ENCODE results near the gene SOS1.
A peak's percentile ranks its signal among the peaks of the same experiment; 100 is the strongest.
"Not testable (repeated sequence)": the region's sequence is repeated elsewhere in the genome, so short reads cannot be mapped to it uniquely, and the experiment has no call there.

Gene SOS1

DNA sequence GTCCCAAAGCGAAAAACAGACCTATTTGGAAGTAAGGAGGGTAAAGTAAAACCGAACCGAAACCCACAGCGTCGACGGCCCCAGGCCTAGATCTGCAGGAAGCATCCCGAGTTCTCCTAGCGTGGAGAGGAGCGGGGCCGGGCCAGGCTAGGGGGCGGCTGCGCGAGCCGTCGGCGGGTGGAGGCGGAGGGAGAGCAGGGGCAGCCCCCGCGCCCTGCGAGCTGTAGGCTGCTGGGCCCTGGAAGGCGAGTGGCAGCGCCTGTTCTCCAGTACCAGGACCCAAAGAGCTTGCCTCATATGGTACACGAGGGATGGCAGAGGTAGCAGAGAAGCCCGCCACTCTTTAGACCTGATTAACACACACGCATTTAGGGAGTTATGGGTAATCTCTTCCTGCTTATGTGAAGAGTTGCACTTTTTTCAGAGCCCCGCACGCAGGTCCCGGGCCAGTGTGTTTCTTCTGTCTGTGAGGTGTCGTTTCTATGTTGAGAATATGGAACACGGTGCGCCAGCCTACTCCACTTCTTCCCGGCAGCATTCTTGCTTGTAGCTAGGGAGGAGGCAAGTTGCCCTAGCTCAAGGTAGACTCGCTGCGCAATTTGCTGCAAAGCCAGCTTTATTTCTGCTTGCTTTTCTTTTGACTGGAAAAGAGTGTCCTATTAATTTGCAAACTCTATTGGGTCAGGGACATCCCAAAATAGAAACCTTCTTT, 160.1 kb downstream of the SOS1 start:
- DNase-seq, result no peak

DNA sequence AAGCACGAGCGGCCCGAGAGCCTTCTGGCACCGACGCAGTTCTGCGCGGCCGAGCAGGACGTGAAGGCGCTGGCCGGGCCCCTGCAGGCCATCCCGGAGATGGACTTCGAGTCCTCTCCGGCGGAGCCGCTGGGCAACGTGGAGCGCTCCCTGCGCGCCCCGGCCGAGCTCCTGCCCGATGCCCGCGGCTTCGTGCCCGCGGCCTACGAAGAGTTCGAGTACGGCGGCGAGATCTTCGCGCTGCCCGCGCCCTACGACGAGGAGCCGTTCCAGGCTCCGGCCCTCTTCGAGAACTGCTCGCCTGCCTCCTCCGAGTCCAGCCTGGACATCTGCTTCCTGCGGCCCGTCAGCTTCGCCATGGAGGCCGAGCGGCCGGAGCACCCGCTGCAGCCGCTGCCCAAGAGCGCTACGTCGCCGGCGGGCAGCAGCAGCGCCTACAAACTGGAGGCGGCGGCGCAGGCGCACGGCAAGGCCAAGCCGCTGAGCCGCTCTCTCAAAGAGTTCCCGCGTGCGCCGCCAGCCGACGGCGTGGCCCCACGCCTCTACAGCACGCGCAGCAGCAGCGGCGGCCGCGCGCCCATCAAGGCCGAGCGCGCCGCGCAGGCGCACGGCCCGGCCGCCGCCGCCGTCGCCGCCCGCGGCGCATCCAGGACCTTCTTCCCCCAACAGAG, 160.8 kb downstream of the SOS1 start:
- DNase-seq, result no peak

DNA sequence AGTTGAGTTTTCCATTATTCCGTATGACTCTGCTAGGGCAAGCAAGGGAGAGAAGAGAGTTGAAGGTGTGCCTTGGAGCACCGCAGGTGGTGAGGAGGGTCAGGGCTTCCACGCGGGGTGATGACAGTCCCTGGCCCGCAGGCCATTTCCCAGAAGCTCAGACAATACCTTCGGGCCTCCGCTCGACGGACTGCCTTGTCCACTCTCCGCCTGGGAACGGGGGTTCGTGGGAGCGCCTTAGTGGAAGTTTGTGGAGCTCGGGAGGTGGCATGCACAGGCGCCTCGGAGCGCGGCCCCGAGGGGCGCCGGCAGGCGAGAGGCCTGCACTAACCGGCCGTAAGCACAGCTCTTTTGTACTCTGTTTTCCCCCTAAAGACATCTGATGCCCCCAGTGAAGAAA, 161.4 kb downstream of the SOS1 start:
- no peak for DNase-seq

DNA sequence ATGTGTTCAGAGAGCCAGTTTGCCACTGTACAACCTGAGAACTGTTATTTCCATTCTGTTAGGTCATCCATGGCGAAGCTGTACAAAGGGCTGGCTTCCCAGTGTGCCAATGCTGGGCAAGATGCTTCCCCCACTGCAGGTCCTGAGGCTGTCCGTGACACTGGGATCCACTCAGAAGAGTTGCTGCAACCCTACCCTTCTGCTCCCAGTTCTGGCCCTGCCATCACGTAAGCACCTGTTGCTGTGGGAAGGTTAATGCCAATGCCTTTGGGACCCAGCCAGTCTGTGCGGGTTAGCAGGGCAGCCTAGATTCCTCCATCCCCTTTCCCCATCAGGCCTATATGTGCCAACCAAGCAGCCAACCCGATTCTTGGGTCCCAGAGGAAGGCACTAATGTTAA, 162.9 kb downstream of the SOS1 start:
- DNase-seq, result no peak

DNA sequence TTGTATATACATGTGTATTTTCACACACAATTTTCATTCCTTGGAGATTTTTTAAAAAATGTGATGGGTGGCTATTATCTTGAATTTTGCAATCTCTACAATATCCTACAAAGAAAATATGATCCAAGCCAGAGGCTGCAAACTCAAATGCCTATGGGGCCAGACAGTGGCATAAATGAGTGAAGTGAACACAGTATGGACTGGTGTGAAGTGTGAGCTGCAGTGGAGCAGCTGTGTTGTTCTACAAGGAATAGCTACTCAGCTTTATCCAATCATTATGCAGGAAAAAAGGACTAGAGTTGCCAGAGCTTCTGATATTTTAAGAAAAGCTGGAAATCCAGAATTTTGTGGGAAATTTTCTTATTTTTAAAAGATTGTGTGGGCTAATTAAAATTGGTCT, 169.1 kb downstream of the SOS1 start:
- DNase-seq, result no peak

DNA sequence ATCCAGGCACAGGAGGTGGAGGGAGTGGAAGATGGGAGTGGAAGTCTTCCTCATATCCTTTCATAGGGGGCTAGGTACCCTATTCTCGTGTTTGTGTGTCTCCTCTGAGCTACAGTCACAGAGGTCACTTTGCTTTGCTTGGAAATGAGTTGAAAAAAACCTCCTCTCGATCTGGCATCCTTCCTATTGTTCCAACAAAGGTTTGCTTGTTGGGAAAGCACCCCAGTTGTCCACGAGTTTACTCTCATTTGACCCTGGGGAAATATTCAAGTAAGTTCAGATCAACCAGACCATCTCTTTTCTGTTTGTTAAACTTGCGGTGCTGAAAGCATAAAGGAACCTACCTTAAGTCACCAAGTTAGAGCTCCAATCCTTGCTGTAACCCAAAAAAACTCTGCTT, 171.9 kb downstream of the SOS1 start:
- DNase-seq, result no peak

DNA sequence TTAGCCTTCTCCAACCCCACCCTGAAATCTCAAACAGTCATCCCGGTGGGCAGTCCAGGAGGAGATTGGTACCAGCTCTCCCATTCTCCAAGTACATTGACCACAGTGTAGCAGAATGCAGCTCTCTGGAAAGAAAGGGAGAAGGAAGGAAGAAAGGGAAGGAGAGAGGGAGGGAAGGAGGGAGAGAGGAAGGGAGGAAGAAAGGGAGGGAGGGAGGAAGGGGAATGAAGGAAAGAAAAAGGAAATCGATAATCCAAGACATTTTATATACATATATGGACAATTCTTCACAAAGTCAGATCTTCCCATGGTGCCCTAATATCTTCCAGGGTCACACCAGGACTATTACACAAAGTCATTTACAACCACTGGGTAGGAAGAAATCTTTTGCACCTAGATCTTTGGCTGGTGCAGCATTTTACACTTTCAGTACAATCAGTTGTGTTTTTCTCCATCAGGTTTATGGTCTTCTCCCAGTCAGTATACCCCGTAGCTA, 172.4 kb downstream of the SOS1 start:
- DNase-seq, result no peak

DNA sequence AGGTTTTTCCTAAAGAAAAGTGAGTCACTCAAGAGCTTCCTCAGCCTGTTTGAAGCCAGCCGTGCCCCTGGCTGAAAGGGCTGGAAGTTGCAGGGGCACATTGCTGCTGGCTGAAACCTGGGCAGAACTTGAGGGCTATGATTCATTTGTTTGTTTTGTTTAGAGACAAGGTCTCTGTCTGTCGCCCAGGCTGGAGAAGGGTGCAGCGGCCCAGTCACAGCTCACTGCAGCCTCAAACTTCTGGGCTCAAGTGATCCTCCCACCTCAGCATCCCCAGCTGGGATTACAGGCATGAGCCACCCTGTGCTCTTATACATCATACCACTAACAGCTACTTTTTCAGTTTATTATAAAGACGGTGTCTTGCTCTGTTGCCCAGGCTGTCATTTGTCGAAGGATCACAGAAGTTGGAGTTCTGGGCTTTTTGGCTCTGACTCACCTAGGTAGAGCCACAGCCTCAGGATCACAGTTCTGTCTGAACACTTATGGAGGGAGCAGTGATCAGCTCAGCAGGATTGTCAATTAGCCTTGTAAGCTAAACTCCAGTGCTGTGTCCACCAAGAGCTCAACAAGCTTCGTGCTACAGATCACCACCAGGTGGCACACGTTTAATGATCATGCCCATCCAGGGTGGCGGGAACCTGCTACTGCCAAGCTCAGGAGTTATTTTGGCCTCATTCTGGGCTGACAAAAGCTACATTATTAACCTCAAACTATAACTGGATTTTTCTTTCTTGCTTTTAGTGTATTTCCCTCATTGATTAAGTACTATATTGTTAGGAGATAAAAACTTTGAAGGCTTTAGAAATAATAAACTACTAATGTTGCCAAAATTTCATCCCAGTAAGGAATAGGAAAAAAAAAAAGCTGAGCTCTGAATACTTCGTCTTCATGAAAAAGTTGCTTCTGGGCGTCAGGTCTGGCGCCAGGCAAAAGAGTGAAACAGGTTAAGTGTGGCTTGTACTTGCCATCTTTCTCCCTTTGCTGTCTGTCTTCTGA, 173.3 kb downstream of the SOS1 start:
- peak in 1 of 2 experiments; percentile 8 for DNase-seq

DNA sequence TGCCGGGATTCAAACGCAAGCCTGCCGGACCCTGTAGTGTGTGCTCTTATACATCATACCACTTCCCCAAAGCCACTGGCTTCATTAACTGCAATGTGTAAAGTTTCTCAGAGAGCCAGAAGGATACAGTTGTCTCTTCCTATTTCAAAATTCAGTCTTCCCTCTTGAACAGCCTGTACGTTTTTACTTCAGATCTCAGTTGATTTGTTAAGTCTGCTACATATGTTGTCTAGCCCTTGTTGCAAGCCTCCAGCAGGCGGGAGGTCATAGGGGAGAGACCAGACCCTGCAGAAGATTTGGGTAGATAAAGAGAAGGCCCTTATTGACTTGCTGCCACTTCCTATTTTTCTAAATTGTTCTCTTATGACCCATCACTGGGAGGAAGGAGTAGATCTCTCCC, 174.9 kb downstream of the SOS1 start:
- DNase-seq, result no peak

DNA sequence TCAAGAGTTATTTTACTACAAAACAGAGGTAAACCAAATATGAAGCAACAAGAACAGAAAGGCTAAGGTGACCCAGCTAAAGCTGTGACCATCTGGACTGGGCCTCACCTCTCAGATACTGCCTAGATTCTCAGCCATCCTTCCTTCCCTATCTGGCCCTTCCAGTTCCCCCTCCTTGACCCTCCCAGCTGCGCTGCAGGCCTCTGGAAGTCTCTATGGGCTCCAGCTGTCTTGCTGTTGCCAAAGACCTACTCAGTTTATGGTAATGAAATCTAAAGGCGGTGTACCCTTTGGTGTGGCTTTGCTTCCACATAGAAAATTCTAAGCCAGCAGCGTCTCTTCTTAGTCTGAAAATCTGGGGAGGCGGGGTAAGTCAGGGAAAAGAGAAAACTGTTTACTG, 175.5 kb downstream of the SOS1 start:
- no peak for DNase-seq

DNA sequence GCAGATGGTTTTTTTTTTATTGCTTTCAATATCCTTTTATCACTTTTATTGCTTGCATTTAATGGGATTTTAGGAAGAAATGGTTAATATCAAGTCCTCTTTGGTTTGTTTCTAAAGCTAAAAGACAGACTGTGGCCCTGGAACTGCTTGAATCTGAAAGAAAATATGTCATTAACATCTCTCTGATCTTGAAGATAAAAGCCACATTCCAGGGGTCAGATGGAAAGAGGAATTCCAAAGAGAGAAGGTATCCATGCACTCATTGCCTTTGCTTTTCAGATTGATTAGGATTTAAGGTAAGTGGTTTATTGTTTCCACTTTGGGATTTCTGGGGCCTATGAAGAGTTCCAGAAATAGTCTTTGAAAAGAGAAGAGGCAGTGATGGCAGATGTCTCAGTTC, 177.1 kb downstream of the SOS1 start:
- no peak for DNase-seq

DNA sequence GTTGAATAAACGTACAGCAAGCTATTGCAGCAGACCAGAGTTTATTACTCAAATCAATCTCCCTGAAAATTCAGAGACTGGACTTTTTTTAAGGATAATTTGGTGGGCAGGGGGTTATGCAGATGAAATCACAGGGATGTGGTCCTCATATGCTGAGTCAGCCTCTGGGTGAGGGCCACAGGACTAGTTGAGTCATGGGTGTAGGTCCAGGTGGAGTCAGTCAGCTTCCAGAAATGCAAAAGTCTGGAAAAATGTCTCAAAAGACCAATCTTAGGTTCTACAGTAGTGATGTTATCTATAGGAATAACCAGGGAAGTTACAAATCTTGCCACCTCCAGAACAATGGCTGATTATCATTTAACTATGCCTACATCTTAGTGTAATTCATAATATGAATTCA, 180.1 kb downstream of the SOS1 start:
- DNase-seq, result no peak

DNA sequence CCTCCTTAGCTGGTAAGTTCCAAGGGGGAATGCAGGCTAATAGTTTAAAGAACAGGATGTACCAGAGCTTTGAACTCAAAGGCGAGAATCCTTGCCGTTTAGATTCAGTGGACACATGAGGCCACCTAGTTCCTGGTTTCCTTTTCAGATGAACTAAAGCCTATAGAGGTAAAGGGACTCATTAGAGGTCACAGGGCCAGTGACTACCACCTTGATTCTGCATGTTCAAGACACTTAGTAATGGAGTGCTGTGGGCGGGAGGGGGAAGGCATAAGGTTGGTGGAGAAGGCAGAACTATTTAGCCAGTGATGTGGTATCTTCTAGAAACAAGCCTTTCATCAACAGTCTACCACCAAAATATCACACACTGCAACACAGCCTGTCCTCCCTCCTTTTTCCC, 183.3 kb downstream of the SOS1 start:
- DNase-seq, result no peak

DNA sequence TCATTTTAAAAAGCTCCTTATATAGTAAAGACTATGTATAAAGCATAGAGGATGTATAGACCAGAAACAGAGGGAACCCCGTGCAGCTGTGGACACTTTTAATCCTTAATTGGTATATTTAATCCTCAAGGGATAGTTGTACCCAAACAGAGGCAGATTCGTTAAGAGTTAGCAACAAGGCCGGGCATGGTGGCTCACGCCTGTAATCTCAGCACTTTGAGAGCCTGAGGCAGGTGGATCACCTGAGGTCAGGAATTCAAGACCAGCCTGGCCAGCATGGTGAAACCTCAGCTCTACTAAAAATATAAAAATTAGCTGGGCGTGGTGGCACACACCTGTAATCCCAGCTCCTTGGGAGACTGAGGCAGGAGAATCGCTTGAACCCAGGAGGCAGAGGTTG, 184.3 kb downstream of the SOS1 start:
- DNase-seq, result not testable (repeated sequence)

DNA sequence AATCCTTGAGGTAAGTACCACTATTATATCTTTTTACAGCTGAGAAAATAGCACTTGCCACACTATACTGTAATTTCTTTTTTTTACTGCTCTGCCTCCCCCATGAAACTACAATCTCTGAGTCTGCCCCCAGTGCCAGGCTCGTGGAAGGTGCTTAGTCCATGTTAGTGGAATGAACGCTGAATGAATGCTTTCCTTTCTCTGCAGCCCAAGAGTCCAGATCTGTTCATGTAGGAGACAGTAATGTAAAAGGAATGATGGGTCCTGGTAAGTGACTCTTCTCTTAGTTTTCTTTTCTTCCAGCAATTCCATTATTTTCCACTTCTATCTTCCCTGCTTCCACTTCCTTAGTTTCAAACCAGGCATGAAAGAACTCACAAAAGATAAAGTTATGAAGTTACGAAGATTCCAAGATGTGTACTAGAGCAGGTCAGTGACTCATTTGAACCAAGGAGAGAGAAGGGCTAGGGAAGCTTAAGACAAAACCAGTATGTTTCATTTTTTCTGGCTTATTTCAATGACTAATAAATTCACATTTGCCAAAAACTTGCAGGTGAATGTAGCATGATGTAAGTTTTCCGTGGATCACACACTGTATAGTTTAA, 185.2 kb downstream of the SOS1 start:
- DNase-seq, result no peak

DNA sequence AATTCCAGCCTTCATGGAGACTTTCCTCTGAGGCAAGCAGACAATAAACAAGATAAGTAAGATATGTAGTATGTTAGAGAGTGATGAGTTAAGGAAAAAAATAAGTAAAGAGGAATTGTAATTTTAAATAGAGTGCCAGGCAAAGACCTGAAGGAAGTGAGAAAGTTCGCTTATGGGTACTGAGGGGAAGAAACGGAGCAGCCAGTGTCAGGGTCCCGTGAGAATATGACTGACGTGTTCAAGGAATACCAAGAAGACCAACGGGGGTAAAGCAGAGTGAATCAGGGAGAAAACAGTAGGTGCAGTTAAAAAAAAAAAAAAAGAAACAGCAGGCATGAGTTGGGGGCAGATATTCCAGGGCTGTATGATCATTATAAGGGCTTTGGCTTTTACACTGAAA, 186.1 kb downstream of the SOS1 start:
- no peak for DNase-seq

DNA sequence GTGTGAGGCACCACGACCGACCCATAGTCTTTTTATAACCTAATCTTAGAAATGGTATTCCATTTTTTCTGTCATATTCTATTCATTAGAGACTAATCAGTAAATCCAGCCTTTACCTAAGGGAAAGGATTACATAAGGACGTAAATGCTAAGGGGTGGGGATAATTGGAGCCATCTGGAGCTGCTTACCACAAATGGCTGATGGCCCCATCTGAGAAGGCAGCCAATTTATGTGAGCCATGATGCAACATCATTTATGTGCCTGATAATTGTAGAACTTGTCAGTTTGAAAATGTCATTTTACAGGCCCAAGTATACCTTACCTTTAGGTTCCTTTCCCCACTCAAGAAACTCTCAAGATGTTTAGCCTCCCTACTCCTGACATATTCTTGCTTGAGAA, 187.2 kb downstream of the SOS1 start:
- DNase-seq, result no peak

DNA sequence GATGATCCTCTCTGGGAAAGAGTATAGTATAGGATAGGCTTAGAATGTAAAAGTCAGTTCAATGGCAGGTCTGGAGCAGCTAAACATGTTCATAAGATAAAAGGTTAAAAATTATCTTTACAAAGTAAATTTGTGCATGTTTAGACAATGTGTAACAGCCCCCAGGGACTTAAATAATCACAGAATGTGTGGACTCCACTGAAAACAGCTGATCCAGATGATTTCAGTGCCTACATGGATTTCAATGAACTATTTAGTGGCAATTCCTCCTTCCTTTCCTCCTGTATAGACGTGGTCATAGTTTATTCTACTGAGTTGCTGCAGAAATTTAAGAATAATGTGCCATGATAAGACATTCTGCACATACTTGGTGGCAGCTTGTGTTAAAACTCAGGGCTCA, 188.3 kb downstream of the SOS1 start:
- DNase-seq, result no peak

Data from cerebellar nuclear complex (tissue), 1 donor.